Measurements from ENCODE around the gene HNF1A. TPM values are rescaled to one million over a fixed set of nuclear protein-coding genes. Genes with fewer than 3 reads are reported as not detected.

Gene HNF1A
- total RNA-seq, 1 experiment from 2014 or later: not detected

GRCh38 chr12:120983759-120984158 is 5.4 kb downstream of the HNF1A start:
- Histone ChIP-seq H3K9me3 (ENCODE audit: control insufficient read depth in 1 of 2, insufficient read depth in 1 of 2, low read depth in 1 of 2, low read length in 2 of 2) (no peaks in the 10 kb centered on the region), H3K9ac (ENCODE audit: low read length) (no peak overlapping the region), H3K36me3 (ENCODE audit: control insufficient read depth in 1 of 2, insufficient read depth in 2 of 2, low read length in 2 of 2) (no peaks in the 10 kb centered on the region), H2AFZ (ENCODE audit: low read depth, low read length, poor library complexity, severe bottlenecking) (no peak overlapping the region), H3K27ac (ENCODE audit: low read depth, low read length) (no peak overlapping the region), H3K4me3 (replicated peaks in 1 of 2; ENCODE audit: low read depth in 1 of 2, low read length in 2 of 2) (no peak overlapping the region), H4K20me1 (ENCODE audit: insufficient read depth) (no peaks in the 10 kb centered on the region), H3K79me2 (ENCODE audit: insufficient read depth, low read length) (no peaks in the 10 kb centered on the region), H3K4me1 (ENCODE audit: control insufficient read depth in 1 of 2, insufficient read depth in 2 of 2, low read length in 2 of 2) (peaks cover 0 to 6% of the 10 kb centered on the region in 2 experiments; a peak in 3 of 4 replicates), H3K27me3 (ENCODE audit: insufficient read depth, low read length) (no peaks in the 10 kb centered on the region), H3K9me2 (ENCODE audit: insufficient read depth) (no peaks in the 10 kb centered on the region), H3K4me2 (ENCODE audit: low read length) (no peak overlapping the region)
- intact Hi-C loops (cut with micrococcal nuclease): no loop called here
- no TSS peak for BruUV-seq (replicated peaks)
- ChIA-PET CTCF (no interaction called here), RAD21 (ENCODE audit: low non-redundant PET in 1 of 2, low total read pairs in 2 of 2, uncharacterized antibody in 2 of 2, unreplicated experiment in 2 of 2) (no interaction called here), POLR2A (no interaction called here)
- no peak for DNase-seq (ENCODE audit: low read depth, low spot score)
- ATAC-seq: no peak
- TF ChIP-seq MAX (IDR thresholded peaks at IDR 0.05): no peak
- no peak for TF ChIP-seq SIN3A (IDR thresholded peaks at IDR 0.05; ENCODE audit: low read depth)
- no peak for TF ChIP-seq CEBPB (IDR thresholded peaks at IDR 0.05; ENCODE audit: low read depth)
- no peak for TF ChIP-seq RAD21 (IDR thresholded peaks at IDR 0.05; ENCODE audit: low read depth)
- TF ChIP-seq, protein P1, sequence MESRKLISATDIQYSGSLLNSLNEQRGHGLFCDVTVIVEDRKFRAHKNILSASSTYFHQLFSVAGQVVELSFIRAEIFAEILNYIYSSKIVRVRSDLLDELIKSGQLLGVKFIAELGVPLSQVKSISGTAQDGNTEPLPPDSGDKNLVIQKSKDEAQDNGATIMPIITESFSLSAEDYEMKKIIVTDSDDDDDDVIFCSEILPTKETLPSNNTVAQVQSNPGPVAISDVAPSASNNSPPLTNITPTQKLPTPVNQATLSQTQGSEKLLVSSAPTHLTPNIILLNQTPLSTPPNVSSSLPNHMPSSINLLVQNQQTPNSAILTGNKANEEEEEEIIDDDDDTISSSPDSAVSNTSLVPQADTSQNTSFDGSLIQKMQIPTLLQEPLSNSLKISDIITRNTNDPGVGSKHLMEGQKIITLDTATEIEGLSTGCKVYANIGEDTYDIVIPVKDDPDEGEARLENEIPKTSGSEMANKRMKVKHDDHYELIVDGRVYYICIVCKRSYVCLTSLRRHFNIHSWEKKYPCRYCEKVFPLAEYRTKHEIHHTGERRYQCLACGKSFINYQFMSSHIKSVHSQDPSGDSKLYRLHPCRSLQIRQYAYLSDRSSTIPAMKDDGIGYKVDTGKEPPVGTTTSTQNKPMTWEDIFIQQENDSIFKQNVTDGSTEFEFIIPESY (IDR thresholded peaks at IDR 0.05; ENCODE audit: extremely low read depth, insufficient replicate concordance, low read length): no peak
- no peak for TF ChIP-seq YY1 (IDR thresholded peaks at IDR 0.05; ENCODE audit: extremely low read depth, insufficient replicate concordance, low read depth, low read length)

DNA sequence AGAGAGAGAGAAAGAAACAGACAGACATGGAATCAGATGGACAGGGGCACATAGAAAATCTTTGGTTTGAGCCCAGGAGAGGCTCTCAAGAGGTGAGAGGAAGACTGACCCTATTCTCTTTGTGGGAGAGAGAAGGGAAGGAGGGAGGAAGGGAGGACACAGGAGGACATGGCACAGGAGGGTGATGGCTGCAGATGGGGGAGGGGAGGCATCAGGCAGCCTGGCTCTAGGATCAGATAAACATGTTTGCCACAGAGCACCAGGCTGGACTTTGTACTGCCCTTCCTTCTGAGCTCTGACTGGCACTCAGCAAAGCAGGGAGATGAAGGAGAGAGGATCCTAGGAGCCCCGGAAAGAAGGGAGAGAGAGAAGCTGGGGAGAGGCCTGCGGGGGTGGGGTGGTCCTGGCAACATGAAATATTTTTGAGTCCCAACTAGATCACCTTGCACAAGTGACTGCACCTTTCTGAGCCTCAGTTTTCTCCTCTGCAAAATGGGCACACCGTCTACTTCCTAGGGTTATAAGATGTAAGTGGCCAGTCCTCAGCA is 6.1 kb downstream of the HNF1A start:
- no peak overlapping the region for H3K9ac ChIP-seq (ENCODE audit: low read length)
- intact Hi-C loops (cut with micrococcal nuclease): no loop called here
- ATAC-seq (no peak), DNase-seq (ENCODE audit: low read depth, low spot score) (no peak)
- no peaks in the 10 kb centered on the region for H3K36me3 ChIP-seq (ENCODE audit: control insufficient read depth in 1 of 2, insufficient read depth in 2 of 2, low read length in 2 of 2)
- H3K4me2 ChIP-seq (ENCODE audit: low read length): no peak overlapping the region
- H2AFZ ChIP-seq (ENCODE audit: low read depth, low read length, poor library complexity, severe bottlenecking): no peak overlapping the region
- H3K4me1 ChIP-seq (ENCODE audit: control insufficient read depth in 1 of 2, insufficient read depth in 2 of 2, low read length in 2 of 2): peaks cover 0 to 6% of the 10 kb centered on the region in 2 experiments; a peak in 3 of 4 replicates
- ChIA-PET CTCF (interaction anchor here (1.4 kb wide), 1 partner anchor 12 kb away, joined by 4 read pairs; no protein-coding TSS in a partner anchor), POLR2A (no interaction called here), RAD21 (ENCODE audit: low non-redundant PET in 1 of 2, low total read pairs in 2 of 2, uncharacterized antibody in 2 of 2, unreplicated experiment in 2 of 2) (no interaction called here)
- H3K27ac ChIP-seq (ENCODE audit: low read depth, low read length): no peak overlapping the region
- no peaks in the 10 kb centered on the region for H3K27me3 ChIP-seq (ENCODE audit: insufficient read depth, low read length)
- no TSS peak for BruUV-seq (replicated peaks)
- no peaks in the 10 kb centered on the region for H3K9me2 ChIP-seq (ENCODE audit: insufficient read depth)
- no peaks in the 10 kb centered on the region for H4K20me1 ChIP-seq (ENCODE audit: insufficient read depth)
- no peaks in the 10 kb centered on the region for H3K79me2 ChIP-seq (ENCODE audit: insufficient read depth, low read length)
- H3K9me3 ChIP-seq (ENCODE audit: control insufficient read depth in 1 of 2, insufficient read depth in 1 of 2, low read depth in 1 of 2, low read length in 2 of 2): no peaks in the 10 kb centered on the region
- no peak overlapping the region for H3K4me3 ChIP-seq (replicated peaks in 1 of 2; ENCODE audit: low read depth in 1 of 2, low read length in 2 of 2)
- no peak for TF ChIP-seq RAD21 (IDR thresholded peaks at IDR 0.05; ENCODE audit: low read depth)
- no peak for TF ChIP-seq SIN3A (IDR thresholded peaks at IDR 0.05; ENCODE audit: low read depth)
- TF ChIP-seq, protein P2, sequence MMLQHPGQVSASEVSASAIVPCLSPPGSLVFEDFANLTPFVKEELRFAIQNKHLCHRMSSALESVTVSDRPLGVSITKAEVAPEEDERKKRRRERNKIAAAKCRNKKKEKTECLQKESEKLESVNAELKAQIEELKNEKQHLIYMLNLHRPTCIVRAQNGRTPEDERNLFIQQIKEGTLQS (IDR thresholded peaks at IDR 0.05): no peak
- TF ChIP-seq EZH2phosphoT487 (IDR thresholded peaks at IDR 0.05; ENCODE audit: borderline replicate concordance): no peak
- TF ChIP-seq EZH2 (IDR thresholded peaks at IDR 0.05): no peak
- TF ChIP-seq ZFX (IDR thresholded peaks at IDR 0.05): no peak
- no peak for TF ChIP-seq REST (IDR thresholded peaks at IDR 0.05; ENCODE audit: low read depth)
- no peak for TF ChIP-seq SRF (IDR thresholded peaks at IDR 0.05; ENCODE audit: low read depth)
- no peak for TF ChIP-seq MAX (IDR thresholded peaks at IDR 0.05)
- TF ChIP-seq EGR1 (IDR thresholded peaks at IDR 0.05; ENCODE audit: low read depth): no peak
- no peak for TF ChIP-seq ZNF274 (IDR thresholded peaks at IDR 0.05; ENCODE audit: low read depth, low read length)
